GM06990 (cell line): Measurements from ENCODE around the gene RIMS3.

Experiments used
- DNase-seq: peaks from one replicate; pipeline ENCODE4 v3.0.0-alpha.2; 2011; ENCODE audit not compliant: insufficient read length; ENCODE audit errors: extremely low read depth
- H3K27me3 ChIP-seq: replicated peaks from 2 replicates; pipeline ENCODE4 v1.6.0; 2011; ENCODE audit warnings: low read length; ENCODE audit not compliant: control insufficient read depth, insufficient read depth
- H3K36me3 ChIP-seq: 2 replicates; pipeline ENCODE4 v1.5.1; 2011; ENCODE audit warnings: low read length; ENCODE audit not compliant: control insufficient read depth, insufficient read depth
- H3K4me3 ChIP-seq: replicated peaks from 2 replicates; pipeline ENCODE4 v1.5.1; 2011; ENCODE audit warnings: low read depth, mild to moderate bottlenecking, control low read depth, low read length
- CTCF ChIP-seq: IDR thresholded peaks from 2 replicates; pipeline ENCODE4 v1.5.1; 2011; ENCODE audit warnings: low read length, control low read depth, mild to moderate bottlenecking, inconsistent platforms; ENCODE audit not compliant: insufficient read depth, poor library complexity, severe bottlenecking

RIMS3 gene

GRCh38 chr1:40606194-40606593 is 59.3 kb downstream of the RIMS3 start:
- no peak for TF ChIP-seq CTCF
- DNase-seq, result no peak

GRCh38 chr1:40599926-40600325 is 65.6 kb downstream of the RIMS3 start:
- DNase-seq, result no peak
- H3K36me3 ChIP-seq, result no peaks in the 10 kb centered on the region
- H3K4me3 ChIP-seq, result no peak overlapping the region
- no peak for TF ChIP-seq CTCF
- H3K27me3 ChIP-seq, result no peaks in the 10 kb centered on the region

More at GRCh38 chr1:40606194-40606593, 59.3 kb downstream of the RIMS3 start:
- Histone ChIP-seq H3K4me3 (no peak overlapping the region), H3K27me3 (no peaks in the 10 kb centered on the region; the same call in 1 of the 2 replicates), H3K36me3 (no peaks in the 10 kb centered on the region)

- no peak for TF ChIP-seq CTCF
- Histone ChIP-seq H3K4me3 (no peak overlapping the region), H3K36me3 (no peaks in the 10 kb centered on the region), H3K27me3 (no peaks in the 10 kb centered on the region)
- no peak for DNase-seq
Observed at GRCh38 chr1:40595623-40596022, 69.9 kb downstream of the RIMS3 start.

GRCh38 chr1:40594187-40594531 is 71.3 kb downstream of the RIMS3 start:
- TF ChIP-seq CTCF, result no peak
- Histone ChIP-seq H3K36me3 (no peaks in the 10 kb centered on the region), H3K27me3 (no peaks in the 10 kb centered on the region), H3K4me3 (no peak overlapping the region)
- no peak for DNase-seq

GRCh38 chr1:40593449-40594186 is 71.9 kb downstream of the RIMS3 start:
- no peak for TF ChIP-seq CTCF
- H3K4me3 ChIP-seq, result no peak overlapping the region
- no peak for DNase-seq
- H3K27me3 ChIP-seq, result no peaks in the 10 kb centered on the region
- H3K36me3 ChIP-seq, result no peaks in the 10 kb centered on the region
